ENCODE data around the gene SLC35G4.

Gene SLC35G4

DNA sequence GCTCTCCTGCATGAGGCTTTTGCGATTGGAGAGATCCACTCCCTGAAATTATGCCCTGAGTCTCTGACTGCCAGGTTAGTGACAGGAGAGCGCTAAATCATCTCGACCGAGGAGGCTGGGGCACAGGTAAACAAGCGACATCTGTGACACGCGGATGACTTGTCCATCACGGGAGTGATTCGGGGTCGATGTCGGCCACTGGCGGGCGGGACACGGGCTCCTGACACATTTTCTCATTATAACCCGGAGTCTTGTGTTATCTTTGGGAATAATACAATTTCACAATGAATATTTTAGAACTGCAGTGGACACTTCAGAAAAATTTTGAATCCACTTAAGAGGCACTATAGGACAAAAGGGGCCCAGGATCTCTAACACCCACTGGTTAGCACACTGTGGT, 29.5 kb upstream of the SLC35G4 start:
- no peak overlapping the region for H3K27ac ChIP-seq (ENCODE audit: low read length)
- no peaks in the 10 kb centered on the region for H3K9me2 ChIP-seq (replicated peaks; ENCODE audit: insufficient read depth, low read length)
- H3K4me2 ChIP-seq (ENCODE audit: low read depth, low read length), result no peak overlapping the region
- H4K20me1 ChIP-seq (ENCODE audit: insufficient read depth, low read length), result no peaks in the 10 kb centered on the region
- H3F3A ChIP-seq (ENCODE audit: insufficient read depth, low read length), result peaks cover 27% of the 10 kb centered on the region
- no peak overlapping the region for H2AFZ ChIP-seq (ENCODE audit: low read length)
- no peaks in the 10 kb centered on the region for H3K27me3 ChIP-seq (replicated peaks; ENCODE audit: insufficient read depth, low read length)
- peaks cover 38% of the 10 kb centered on the region for H3K4me1 ChIP-seq (ENCODE audit: low read length)
- H3K9me3 ChIP-seq (replicated peaks; ENCODE audit: insufficient read depth, low read length), result no peaks in the 10 kb centered on the region
- H3K79me2 ChIP-seq (ENCODE audit: low read length), result no peaks in the 10 kb centered on the region
- no peaks in the 10 kb centered on the region for H3K36me3 ChIP-seq (replicated peaks; ENCODE audit: insufficient read depth, low read length)
- no peak overlapping the region for H3K4me3 ChIP-seq (ENCODE audit: low read length)
- H3K9ac ChIP-seq (ENCODE audit: low read length), result no peak overlapping the region
- no peak for TF ChIP-seq EZH2 (optimal IDR thresholded peaks at IDR 0.05; ENCODE audit: low read depth, low read length)
- TF ChIP-seq CTCF (IDR thresholded peaks at IDR 0.05; ENCODE audit: low read length), result no peak
- TF ChIP-seq EZH2phosphoT487 (IDR thresholded peaks at IDR 0.05; ENCODE audit: low read length), result no peak
- DNase-seq, result no peak

GRCh38 chr18:11581286-11581685, 28.1 kb upstream of the SLC35G4 start:
- DNase-seq, result peak; percentile 63
- Histone ChIP-seq H3K4me2 (ENCODE audit: low read depth, low read length) (peak overlapping the region; percentile 1; the same call in 1 of the 2 replicates), H3K4me3 (ENCODE audit: low read length) (no peak overlapping the region), H3K79me2 (ENCODE audit: low read length) (no peaks in the 10 kb centered on the region), H3K27ac (ENCODE audit: low read length) (no peak overlapping the region), H2AFZ (ENCODE audit: low read length) (no peak overlapping the region), H4K20me1 (ENCODE audit: insufficient read depth, low read length) (no peaks in the 10 kb centered on the region), H3K27me3 (replicated peaks; ENCODE audit: insufficient read depth, low read length) (no peaks in the 10 kb centered on the region), H3K36me3 (replicated peaks; ENCODE audit: insufficient read depth, low read length) (no peaks in the 10 kb centered on the region), H3K9me2 (replicated peaks; ENCODE audit: insufficient read depth, low read length) (no peaks in the 10 kb centered on the region), H3F3A (ENCODE audit: insufficient read depth, low read length) (peaks cover 22% of the 10 kb centered on the region), H3K4me1 (ENCODE audit: low read length) (peaks cover 33% of the 10 kb centered on the region), H3K9ac (ENCODE audit: low read length) (no peak overlapping the region), H3K9me3 (replicated peaks; ENCODE audit: insufficient read depth, low read length) (no peaks in the 10 kb centered on the region)
- TF ChIP-seq EZH2 (optimal IDR thresholded peaks at IDR 0.05; ENCODE audit: low read depth, low read length) (no peak), CTCF (IDR thresholded peaks at IDR 0.05; ENCODE audit: low read length) (0 out of 2 replicates have a peak, but pooled peaks have one; percentile 15), EZH2phosphoT487 (IDR thresholded peaks at IDR 0.05; ENCODE audit: low read length) (no peak)

DNA sequence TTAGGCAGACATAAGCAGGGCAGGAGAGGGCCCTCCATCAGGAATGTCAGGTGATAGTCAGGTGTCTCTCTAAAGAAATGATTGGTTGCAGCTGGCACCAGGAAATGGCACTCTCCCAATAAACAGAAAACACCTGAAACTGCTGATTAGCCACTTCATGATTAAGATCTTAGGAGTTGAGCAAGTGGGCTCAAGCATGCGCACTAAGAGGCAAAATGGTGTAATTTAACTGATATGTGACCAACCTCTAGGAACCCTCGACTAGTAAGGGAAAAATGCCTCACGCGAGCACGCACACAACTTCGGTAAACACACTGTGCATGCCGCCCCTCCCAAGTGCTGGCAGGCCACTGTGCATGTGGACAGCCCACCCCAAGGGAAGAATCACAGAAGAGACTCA, 23.8 kb upstream of the SLC35G4 start:
- H3K27ac ChIP-seq (ENCODE audit: low read length), result no peak overlapping the region
- no peaks in the 10 kb centered on the region for H3K79me2 ChIP-seq (ENCODE audit: low read length)
- no peak overlapping the region for H3K4me2 ChIP-seq (ENCODE audit: low read depth, low read length)
- H3K4me3 ChIP-seq (ENCODE audit: low read length), result no peak overlapping the region
- H4K20me1 ChIP-seq (ENCODE audit: insufficient read depth, low read length), result no peaks in the 10 kb centered on the region
- H3K36me3 ChIP-seq (replicated peaks; ENCODE audit: insufficient read depth, low read length), result no peaks in the 10 kb centered on the region
- no peak overlapping the region for H2AFZ ChIP-seq (ENCODE audit: low read length)
- DNase-seq, result no peak
- no peaks in the 10 kb centered on the region for H3K9me3 ChIP-seq (replicated peaks; ENCODE audit: insufficient read depth, low read length)
- H3K9me2 ChIP-seq (replicated peaks; ENCODE audit: insufficient read depth, low read length), result no peaks in the 10 kb centered on the region
- no peaks in the 10 kb centered on the region for H3K27me3 ChIP-seq (replicated peaks; ENCODE audit: insufficient read depth, low read length)
- H3K4me1 ChIP-seq (ENCODE audit: low read length), result peaks cover 29% of the 10 kb centered on the region
- no peak overlapping the region for H3K9ac ChIP-seq (ENCODE audit: low read length)
- TF ChIP-seq EZH2phosphoT487 (IDR thresholded peaks at IDR 0.05; ENCODE audit: low read length), result no peak
- TF ChIP-seq CTCF (IDR thresholded peaks at IDR 0.05; ENCODE audit: low read length), result no peak
- peaks cover 15% of the 10 kb centered on the region for H3F3A ChIP-seq (ENCODE audit: insufficient read depth, low read length)
